GM12875 (cell line): ENCODE results near the gene RNU2-63P.
"Not testable (repeated sequence)": the region's sequence is repeated elsewhere in the genome, so short reads cannot be mapped to it uniquely, and the experiment has no call there.

Experiments used
- H3K4me3 ChIP-seq: one replicate; pipeline ENCODE4 v1.5.1; 2011; ENCODE audit warnings: low read depth, low read length, control low read depth
- CTCF ChIP-seq: IDR thresholded peaks from 2 replicates; pipeline ENCODE4 v1.5.1; 2011; ENCODE audit warnings: low read depth, mild to moderate bottlenecking, control low read depth, inconsistent platforms, low read length, moderate library complexity, borderline replicate concordance; ENCODE audit not compliant: insufficient read depth

Gene RNU2-63P

GRCh38 chr2:88028931-88029330 is 12.6 kb upstream of the RNU2-63P start:
- TF ChIP-seq CTCF: no peak

DNA sequence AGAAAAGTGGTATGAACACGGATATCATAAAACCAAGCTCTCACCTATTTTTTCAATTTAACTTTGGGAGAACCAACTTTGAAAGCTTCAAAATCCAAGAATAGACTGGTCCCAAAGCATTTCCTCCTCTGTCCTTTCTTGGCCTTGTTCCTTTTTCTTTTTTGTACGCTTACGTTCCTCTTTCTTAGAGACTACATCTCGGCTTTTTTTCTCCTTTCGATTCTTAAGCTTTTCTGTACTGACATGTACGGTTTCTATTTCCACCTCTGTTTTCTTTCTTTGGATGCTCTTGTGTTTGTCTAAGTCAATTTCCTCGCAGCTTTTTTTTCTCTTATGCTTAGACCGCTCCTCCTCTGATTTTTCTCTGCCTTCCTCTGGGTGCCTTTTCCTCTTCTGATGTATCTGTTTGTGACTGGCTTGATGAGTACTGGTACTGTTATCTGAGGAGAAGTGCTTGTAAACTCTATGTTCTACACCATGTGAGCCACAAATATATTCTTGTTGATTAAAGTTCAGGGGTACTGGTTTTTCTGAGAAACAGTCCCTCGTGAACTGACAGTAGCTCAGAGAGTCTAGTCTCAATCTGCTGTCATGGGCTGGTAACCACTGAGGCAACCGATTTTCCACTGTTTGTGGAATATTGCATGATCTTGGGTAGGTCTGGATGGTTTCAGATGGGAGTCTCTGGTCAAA is 11.5 kb upstream of the RNU2-63P start:
- TF ChIP-seq CTCF: no peak
- H3K4me3 ChIP-seq: no peak overlapping the region

More at GRCh38 chr2:88028931-88029330, 12.6 kb upstream of the RNU2-63P start:
- H3K4me3 ChIP-seq: no peak overlapping the region

- no peak overlapping the region for H3K4me3 ChIP-seq
- no peak for TF ChIP-seq CTCF
Observed at GRCh38 chr2:88024509-88024908, 8.2 kb upstream of the RNU2-63P start.

- no peak for TF ChIP-seq CTCF
- H3K4me3 ChIP-seq: no peak overlapping the region
Observed at GRCh38 chr2:88022669-88022921, 6.2 kb upstream of the RNU2-63P start.

- no peak for TF ChIP-seq CTCF
- no peak overlapping the region for H3K4me3 ChIP-seq
Observed at GRCh38 chr2:88019985-88020384, 3.6 kb upstream of the RNU2-63P start.

GRCh38 chr2:88018909-88019308 is 2.6 kb upstream of the RNU2-63P start:
- no peak for TF ChIP-seq CTCF
- H3K4me3 ChIP-seq: no peak overlapping the region

- not testable (repeated sequence) for H3K4me3 ChIP-seq
Observed at GRCh38 chr2:88018077-88018805, 1.9 kb upstream of the RNU2-63P start.

GRCh38 chr2:88017780-88018038 is 1.4 kb upstream of the RNU2-63P start:
- H3K4me3 ChIP-seq: not testable (repeated sequence)
